ENCODE data around the gene FIGLA.
A peak's percentile ranks its signal among the peaks of the same experiment; 100 is the strongest.
"Not testable (repeated sequence)": the region's sequence is repeated elsewhere in the genome, so short reads cannot be mapped to it uniquely, and the experiment has no call there.

FIGLA gene

GRCh38 chr2:70807102-70807827 is 16.8 kb upstream of the FIGLA start:
- no peak for DNase-seq

- DNase-seq, result no peak
Measured at GRCh38 chr2:70806620-70807019, 16.2 kb upstream of the FIGLA start.

- no peak for DNase-seq
Measured at GRCh38 chr2:70806013-70806412, 15.6 kb upstream of the FIGLA start.

DNA sequence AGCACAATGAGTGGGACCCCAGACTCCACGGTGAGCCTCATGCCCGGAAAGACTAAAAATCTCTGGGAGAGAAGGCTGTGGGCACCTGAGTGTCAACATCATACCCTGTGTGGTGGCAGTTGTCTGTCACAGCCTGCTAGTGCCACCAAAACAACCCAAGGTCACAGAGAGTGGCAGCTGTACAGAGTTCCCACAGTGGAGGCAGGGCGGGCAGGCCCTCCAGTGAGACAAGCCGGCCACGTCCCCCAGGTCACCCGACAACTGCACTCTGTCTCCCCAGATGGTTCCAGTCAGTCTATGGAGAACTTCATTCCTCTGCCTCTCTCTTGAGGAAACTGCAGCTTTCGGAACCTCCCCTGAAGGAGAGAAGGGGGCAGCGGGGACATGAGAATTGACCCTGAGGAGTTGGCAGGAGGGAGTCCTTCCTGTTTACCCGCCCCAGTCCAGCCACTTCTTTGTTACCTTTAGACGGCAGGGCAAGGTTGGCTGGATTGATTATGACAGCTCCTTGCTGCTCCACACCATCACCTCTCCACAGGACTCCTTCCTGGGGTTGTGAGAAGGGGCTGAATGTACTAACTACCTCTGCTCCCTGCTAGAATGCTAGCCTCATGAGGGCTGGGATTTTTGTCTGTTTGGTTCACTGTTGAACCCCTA is 11.3 kb upstream of the FIGLA start:
- DNase-seq, result no peak

- no peak for DNase-seq
Measured at GRCh38 chr2:70799706-70800105, 9.3 kb upstream of the FIGLA start.

DNA sequence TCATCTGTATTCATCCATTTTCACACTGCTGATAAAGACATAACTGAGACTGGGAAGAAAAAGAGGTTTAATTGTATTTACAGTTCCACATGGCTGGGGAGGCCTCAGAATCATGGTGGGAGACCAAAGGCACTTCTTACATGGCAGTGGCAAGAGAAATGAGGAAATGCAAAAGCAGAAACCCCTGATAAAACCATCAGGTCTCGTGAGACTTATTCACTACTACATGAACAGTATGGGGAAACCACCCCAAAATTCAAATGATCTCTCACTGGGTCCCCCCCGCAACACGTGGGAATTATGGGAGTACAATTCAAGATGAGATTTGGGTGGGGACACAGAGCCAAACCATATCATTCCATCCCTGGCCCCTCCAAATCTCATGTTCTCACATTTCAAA is 7.6 kb upstream of the FIGLA start:
- not testable (repeated sequence) for DNase-seq

- DNase-seq, result no peak
Measured at GRCh38 chr2:70797506-70797905, 7.1 kb upstream of the FIGLA start.

- DNase-seq, result no peak
Measured at GRCh38 chr2:70796262-70796661, 5.8 kb upstream of the FIGLA start.

GRCh38 chr2:70795164-70795995 is 4.9 kb upstream of the FIGLA start:
- DNase-seq, result no peak

DNA sequence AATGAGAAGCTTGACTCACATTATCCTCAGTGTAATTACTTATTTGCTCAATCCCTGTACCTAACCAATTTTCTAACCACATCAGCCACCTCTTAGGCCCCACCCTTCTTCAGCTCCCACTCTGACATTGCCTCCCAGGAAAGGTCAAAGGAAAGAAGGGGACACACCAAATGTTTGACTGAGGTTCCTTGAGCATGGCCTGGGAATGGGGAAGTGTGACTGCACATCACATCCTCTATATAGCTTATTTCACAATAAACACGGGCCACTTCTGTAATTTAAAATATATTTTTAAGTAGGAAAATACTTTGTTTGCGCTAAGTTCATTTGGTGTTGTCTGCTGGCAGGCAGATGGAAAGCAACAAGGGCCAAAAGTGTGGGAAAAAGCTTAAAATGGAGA is 3.0 kb upstream of the FIGLA start:
- no peak for DNase-seq

DNA sequence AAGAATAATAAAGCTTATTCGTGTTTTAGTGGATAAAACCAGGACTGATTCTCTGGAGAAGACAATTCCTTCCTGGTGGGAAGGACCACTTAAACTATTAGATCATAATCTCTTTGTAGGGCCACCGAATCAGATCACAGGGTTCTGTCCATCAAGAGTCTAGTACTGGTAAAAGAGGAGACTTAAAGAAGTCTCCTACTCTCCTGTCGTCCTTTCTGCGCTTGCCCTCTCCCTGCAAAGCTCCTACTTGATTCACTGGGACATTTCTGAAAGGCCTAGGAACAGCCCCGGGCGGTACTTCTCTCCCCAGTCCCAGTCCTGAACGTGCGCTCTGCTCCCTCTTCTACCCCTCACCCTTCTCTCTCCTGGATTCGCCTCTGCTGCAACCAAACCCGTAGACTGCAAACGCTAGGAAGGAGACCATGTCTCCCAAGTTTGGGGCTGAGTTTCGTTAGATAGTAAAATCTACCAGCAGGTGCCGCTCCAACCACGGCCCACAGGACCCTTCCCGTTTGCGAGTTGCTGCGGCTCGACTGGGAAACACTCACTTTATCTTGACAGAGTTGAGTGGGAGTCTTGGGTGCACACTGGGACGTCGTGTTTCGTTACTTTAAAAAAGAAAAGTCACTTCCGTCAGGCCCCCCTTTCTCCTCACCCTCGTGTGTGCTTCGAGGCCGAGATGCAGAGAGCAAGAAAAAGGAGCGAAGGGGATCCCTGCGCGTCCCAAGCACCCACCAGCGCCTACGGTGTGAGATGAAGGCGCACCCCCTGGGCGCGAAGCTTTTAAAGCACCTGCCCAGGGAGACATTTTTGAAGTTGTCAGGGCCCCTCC is 923 bp downstream of the FIGLA start:
- DNase-seq, result peak; percentile 57

GRCh38 chr2:70785137-70785911 is 5.1 kb downstream of the FIGLA start:
- no peak for DNase-seq

DNA sequence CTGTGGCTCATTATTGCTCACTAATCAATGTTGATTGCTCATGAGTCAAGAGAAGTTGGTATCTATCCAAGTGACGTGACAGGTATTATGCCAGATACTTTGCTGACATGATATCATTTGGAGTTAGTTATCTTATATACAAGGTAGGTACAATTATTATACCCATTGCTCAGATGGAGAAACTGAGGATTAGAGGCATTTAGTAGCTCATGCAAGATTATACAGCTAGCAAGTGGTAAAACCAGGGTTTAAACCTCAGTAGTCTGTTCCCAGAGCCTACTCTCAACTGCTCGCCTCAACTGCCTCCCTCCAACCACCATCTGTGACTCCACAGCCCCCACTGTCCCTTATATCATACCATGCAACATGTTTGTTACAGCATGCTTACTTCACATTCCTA is 6.1 kb downstream of the FIGLA start:
- no peak for DNase-seq

GRCh38 chr2:70779911-70780545 is 10.4 kb downstream of the FIGLA start:
- no peak for DNase-seq

DNA sequence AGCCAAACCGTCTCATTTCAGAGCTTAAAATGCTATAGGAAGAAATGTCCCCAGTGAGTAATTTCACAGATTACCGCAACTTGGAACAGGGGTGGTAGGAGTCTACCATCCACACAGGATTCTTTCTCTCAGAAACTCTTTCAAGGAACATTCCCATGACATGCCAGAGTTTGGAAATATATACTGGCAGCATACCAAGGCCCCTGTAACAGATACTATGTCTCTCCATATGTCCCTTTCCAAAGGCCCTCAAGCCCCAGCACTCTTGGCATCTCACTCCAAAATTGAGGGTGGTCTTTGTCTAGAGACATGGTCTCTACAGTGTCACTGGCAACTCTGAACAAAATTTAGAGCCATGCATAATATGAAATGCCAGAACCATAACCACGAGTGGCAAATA is 11.0 kb downstream of the FIGLA start:
- no peak for DNase-seq

DNA sequence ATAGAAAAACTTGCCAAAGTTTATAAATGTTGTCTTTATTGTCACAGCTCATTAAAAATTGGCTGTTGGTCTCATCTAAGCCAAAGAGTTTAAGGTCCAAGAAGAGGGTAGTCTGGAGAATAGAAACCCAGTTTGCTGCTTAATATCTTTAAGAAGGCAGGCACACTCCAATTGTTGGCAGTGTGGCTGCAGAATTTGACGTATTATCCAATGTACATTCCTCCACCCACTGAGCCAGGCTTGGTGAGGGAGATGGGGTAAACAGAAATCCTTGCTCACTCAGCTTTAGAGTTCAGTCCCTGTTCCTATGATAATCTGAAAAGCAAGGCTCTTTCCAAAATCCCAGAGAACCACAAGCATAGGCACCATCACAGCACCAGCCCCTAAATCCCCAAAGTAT is 11.8 kb downstream of the FIGLA start:
- DNase-seq, result no peak

DNA sequence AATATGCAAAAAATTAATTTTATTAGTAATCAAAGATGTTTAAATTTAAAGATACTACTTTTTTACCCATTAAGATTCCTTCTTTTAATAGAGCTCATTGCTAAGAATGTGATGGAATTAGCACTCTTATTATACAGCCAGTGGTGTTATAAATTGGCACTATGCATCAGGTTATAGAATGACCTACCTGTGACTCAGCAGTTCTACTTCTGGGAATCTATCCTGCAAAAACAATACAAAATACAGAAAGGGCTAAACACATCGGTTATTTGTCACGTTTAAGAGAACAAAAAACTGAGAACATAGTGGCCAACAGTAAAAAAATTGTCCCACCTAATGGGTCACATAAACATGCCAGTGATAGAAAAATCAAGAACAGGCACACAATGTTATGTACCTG is 13.0 kb downstream of the FIGLA start:
- DNase-seq, result no peak

DNA sequence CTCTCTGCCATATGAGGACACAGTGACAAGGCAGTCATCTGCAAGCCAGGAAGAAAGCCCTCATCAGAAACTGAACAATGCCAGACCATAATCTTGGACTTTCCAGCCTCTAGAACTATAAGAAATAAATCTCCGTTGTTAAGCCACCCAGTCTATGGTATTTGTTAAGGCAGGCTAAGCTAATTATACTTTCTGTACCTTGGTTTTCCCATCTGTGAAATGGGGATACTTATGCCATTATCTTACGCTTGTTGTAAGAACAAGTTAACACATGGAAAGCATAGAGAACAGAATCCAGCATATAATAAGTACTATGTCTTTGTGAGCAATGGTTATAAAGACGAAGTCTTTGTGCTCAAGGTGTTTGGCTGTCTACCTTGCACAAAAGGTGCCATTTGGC is 14.2 kb downstream of the FIGLA start:
- DNase-seq, result no peak

DNA sequence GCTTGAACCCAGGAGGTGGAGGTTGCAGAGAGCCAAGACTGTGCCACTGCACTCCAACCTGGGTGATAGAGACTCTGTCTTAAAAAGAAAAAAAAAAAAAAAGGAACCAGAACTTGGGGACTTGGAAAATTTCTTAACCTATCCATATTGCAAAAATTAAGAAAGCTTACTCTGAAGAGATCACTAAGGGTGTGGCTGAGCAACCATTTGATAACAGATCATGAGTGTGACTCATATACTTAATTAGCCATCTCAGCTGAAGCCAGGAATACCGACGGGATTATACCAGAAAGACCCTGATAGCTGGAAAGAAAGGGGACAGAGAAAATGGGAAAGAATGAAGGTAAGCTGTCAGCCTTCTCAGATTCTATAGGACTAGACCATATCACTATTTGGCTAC is 15.3 kb downstream of the FIGLA start:
- no peak for DNase-seq

DNA sequence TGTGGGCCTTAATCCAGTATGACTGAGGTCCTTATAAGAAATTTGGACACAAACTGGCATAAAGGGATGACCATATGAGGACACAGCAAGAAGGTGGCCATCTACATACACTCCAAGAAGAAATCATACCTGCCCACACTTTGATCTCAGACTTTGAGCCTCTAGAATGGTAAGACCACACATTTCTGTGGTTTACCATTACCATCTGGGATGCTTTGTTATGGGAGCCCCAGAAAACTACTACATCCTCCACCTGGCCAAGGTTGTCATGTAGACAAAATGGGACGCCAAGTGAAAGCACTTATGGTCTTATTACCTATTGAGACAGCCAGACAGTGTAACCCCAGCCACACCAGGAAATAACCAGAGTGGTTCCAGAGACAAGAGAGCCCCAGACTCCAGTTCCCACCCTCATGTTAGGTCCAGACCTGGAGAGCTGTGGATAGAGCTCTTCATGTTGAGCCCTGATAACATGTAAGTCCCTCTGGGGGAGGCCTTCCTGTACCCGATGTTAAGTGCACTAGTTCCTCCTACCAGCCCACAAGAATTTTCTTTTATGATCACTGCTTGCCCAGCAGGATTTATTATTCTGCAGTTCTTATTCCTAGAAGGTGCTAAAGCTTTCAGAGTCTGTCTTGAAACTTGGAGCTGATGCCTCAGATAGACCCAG is 17.8 kb downstream of the FIGLA start:
- DNase-seq, result no peak

- no peak for DNase-seq
Measured at GRCh38 chr2:70771446-70771845, 19.0 kb downstream of the FIGLA start.
